Measurements from ENCODE around the gene LOXL1. TPM values are rescaled to one million over a fixed set of nuclear protein-coding genes. Genes with fewer than 3 reads are reported as not detected.

LOXL1 gene
- polyA plus RNA-seq, 1 donor (not counting 4 experiments of a cell fraction or from before 2014, with no cell fraction given) = 8.8 TPM

DNA sequence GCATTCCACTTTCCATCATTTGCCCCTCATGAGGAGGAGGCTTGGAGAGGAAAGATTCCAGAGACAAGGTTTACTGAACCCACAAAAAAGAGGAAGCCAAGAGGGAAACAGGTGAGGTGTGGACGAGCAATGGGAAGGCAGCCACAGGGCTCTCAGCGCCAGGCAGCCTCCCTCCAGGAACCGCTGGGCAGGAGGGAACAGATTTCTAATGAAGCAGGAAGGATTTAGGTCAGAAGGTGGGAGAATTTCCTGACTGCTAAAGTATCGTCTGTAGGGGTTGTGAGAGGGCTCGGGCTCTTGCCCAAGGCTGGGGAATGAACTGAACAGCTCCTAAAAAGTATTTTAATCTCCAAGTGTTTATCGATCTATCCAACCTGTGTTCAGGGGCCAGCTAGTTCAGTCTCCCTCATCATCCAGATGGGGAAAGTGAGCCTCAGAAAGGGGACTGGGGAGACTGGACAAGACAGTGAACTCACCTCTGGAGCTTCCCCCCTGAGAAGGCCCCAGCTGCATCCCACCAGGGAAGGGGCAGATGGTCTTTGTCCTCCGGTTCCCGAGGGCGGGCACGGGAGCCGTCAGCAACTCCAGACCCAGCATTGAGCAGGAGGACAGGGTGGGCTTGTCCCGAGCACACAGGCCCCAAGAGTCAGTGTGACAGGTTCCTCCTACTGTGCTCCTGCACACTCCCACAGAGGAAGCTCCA, 10.5 kb downstream of the LOXL1 start:
- Histone ChIP-seq H3K4me2 (ENCODE audit: control insufficient read depth, extremely low read depth, insufficient read depth, low read depth, low read length) (peak overlapping the region; percentile 44), H3K9ac (ENCODE audit: control insufficient read depth, extremely low read depth, insufficient read depth, low read length) (no peak overlapping the region), H3K27me3 (ENCODE audit: control insufficient read depth, extremely low read depth, insufficient read depth, low read length) (no peaks in the 10 kb centered on the region), H3K9me1 (ENCODE audit: control insufficient read depth, extremely low read depth, insufficient read depth, low read length) (peaks cover 4% of the 10 kb centered on the region), H3K27ac (ENCODE audit: control insufficient read depth, insufficient read depth, low read length) (no peak overlapping the region), H3K36me3 (ENCODE audit: control insufficient read depth in 2 of 2, extremely low read depth in 1 of 2, insufficient read depth in 2 of 2, low read length in 2 of 2) (no peaks in the 10 kb centered on the region), H3K9me3 (ENCODE audit: control insufficient read depth, low read depth, low read length) (no peaks in the 10 kb centered on the region), H2AFZ (ENCODE audit: control insufficient read depth, low read length) (peak overlapping the region; percentile 27), H3K4me3 (ENCODE audit: control insufficient read depth in 2 of 3, extremely low read depth in 1 of 3, insufficient read depth in 2 of 3, low read depth in 1 of 3, low read length in 3 of 3) (peak overlapping the region in 1 of 3 experiments; percentile 24), H4K20me1 (ENCODE audit: control insufficient read depth, extremely low read depth, insufficient read depth, low read length) (no peaks in the 10 kb centered on the region), H3K4me1 (ENCODE audit: control insufficient read depth, extremely low read depth, insufficient read depth, low read length) (peaks cover 25% of the 10 kb centered on the region), H3K79me2 (ENCODE audit: control insufficient read depth, insufficient read depth, low read length) (no peaks in the 10 kb centered on the region)
- DNase-seq (ENCODE audit: low read depth, low spot score) = no peak
- dilution Hi-C loops (cut with MboI; ENCODE audit: extremely low pct_ligation_motif_present, low sequenced_read_pairs) = no loop called here
- no peak for TF ChIP-seq CTCF (optimal IDR thresholded peaks at IDR 0.05 in 1 of 3, IDR thresholded peaks at IDR 0.05 in 1 of 3, conservative IDR thresholded peaks at IDR 0.05 in 1 of 3; ENCODE audit: extremely low read depth in 1 of 3, insufficient read depth in 2 of 3, low read length in 3 of 3)
- TF ChIP-seq EZH2 (IDR thresholded peaks at IDR 0.05; ENCODE audit: low read length) = no peak
- no peak for FAIRE-seq

DNA sequence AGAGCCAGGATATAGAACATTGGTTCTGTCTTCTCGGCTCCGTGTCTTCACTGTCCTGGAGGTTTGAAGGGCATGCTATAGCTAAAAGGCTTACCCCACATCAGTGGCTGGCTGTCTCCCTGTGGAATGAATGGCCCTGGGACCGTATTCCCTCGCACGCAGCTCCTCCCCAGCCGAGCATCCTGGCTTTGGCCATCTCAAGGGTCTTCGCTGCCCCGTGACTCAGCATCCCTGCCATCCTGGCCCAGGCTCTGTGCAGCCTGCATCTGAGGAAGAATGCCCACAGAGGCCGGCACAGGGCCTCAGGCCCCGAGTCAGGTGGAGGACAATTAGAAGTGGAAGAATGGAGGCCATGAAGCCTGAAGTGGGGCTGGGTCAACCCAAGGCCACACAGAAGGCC, 11.0 kb downstream of the LOXL1 start:
- Histone ChIP-seq H2AFZ (ENCODE audit: control insufficient read depth, low read length) (no peak overlapping the region), H3K9ac (ENCODE audit: control insufficient read depth, extremely low read depth, insufficient read depth, low read length) (no peak overlapping the region), H4K20me1 (ENCODE audit: control insufficient read depth, extremely low read depth, insufficient read depth, low read length) (no peaks in the 10 kb centered on the region), H3K4me1 (ENCODE audit: control insufficient read depth, extremely low read depth, insufficient read depth, low read length) (peaks cover 30% of the 10 kb centered on the region), H3K79me2 (ENCODE audit: control insufficient read depth, insufficient read depth, low read length) (no peaks in the 10 kb centered on the region), H3K27me3 (ENCODE audit: control insufficient read depth, extremely low read depth, insufficient read depth, low read length) (no peaks in the 10 kb centered on the region), H3K4me3 (ENCODE audit: control insufficient read depth in 2 of 3, extremely low read depth in 1 of 3, insufficient read depth in 2 of 3, low read depth in 1 of 3, low read length in 3 of 3) (no peak overlapping the region), H3K9me1 (ENCODE audit: control insufficient read depth, extremely low read depth, insufficient read depth, low read length) (peaks cover 4% of the 10 kb centered on the region), H3K9me3 (ENCODE audit: control insufficient read depth, low read depth, low read length) (no peaks in the 10 kb centered on the region), H3K4me2 (ENCODE audit: control insufficient read depth, extremely low read depth, insufficient read depth, low read depth, low read length) (no peak overlapping the region), H3K36me3 (ENCODE audit: control insufficient read depth in 2 of 2, extremely low read depth in 1 of 2, insufficient read depth in 2 of 2, low read length in 2 of 2) (no peaks in the 10 kb centered on the region), H3K27ac (ENCODE audit: control insufficient read depth, insufficient read depth, low read length) (no peak overlapping the region)
- DNase-seq (ENCODE audit: low read depth, low spot score) (no peak), FAIRE-seq (no peak)
- dilution Hi-C loops (cut with MboI; ENCODE audit: extremely low pct_ligation_motif_present, low sequenced_read_pairs) = no loop called here
- no peak for TF ChIP-seq CTCF (optimal IDR thresholded peaks at IDR 0.05 in 1 of 3, IDR thresholded peaks at IDR 0.05 in 1 of 3, conservative IDR thresholded peaks at IDR 0.05 in 1 of 3; ENCODE audit: extremely low read depth in 1 of 3, insufficient read depth in 2 of 3, low read length in 3 of 3)
- no peak for TF ChIP-seq EZH2 (IDR thresholded peaks at IDR 0.05; ENCODE audit: low read length)

All from keratinocyte (primary cell).